Spleen (tissue), 7 donors: ENCODE results near the gene GMDS.

Experiments
- CTCF ChIP-seq, 11 experiments: fragments of 200-600 bp in 7 of 11; fragments of 450-650 bp in 4 of 11; sonication (generic) in 4 of 11; IDR thresholded peaks in 8 of 11; conservative IDR thresholded peaks in 3 of 11; 1 replicate in 7 of 11; 2 replicates in 4 of 11; pipeline versions ENCODE4 v1.4.0 to v1.8.0; 2016 to 2021; ENCODE audit warnings: antibody characterized with exemption in 11 of 11, inconsistent platforms in 4 of 11, mild to moderate bottlenecking in 1 of 11
- POLR2A ChIP-seq, 3 donors: fragments of 450-650 bp; IDR thresholded peaks; one replicate each; pipeline ENCODE4 v1.5.1; 2017; ENCODE audit warnings: antibody characterized with exemption in 3 of 3, mild to moderate bottlenecking in 1 of 3
- donor health status: DM: no; HTN: no; CAD: no; lungs with moderate emphysema.
- donor health status: DM: no; HTN: no; CAD: no.
- donor health status: DM: no; HTN: no; CAD: no.

DNA sequence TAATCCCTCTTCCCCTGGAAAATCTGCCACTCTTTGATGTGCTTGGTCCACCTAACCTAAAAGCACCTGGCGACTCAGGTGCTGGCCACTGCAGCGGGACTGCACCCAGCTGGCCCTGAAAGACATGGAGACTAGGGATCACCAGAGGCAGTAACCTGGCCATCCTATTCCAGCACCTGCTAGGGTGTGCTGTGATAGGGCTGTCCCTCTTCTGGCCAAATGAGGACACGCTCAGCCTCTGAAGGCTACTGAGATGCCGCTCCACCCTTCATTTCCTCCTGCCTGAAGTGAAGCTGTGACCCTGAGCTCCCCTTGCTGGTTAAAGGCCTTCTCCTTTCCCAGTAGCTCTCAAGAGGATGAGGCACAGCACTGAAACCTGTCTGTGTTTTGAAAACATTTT is 611.3 kb downstream of the GMDS start:
- TF ChIP-seq CTCF (IDR thresholded peaks at IDR 0.05 in 8 of 11, conservative IDR thresholded peaks at IDR 0.05 in 3 of 11) (no peak), POLR2A (IDR thresholded peaks at IDR 0.05) (no peak)
